22Rv1 (cell line): Measurements from ENCODE around the gene HEYL.

Experiments used
- H3K27ac ChIP-seq: fragments of 450-650 bp; 2 replicates; pipeline ENCODE4 v1.5.1; 2017
- CTCF ChIP-seq: fragments of 450-650 bp; IDR thresholded peaks from 2 replicates; pipeline ENCODE4 v1.5.1; 2017; ENCODE audit warnings: mild to moderate bottlenecking
- ZFX ChIP-seq: fragments of 450-650 bp; IDR thresholded peaks from 2 replicates; pipeline ENCODE4 v1.6.1; 2017; ENCODE audit warnings: antibody characterized with exemption, borderline replicate concordance

Gene HEYL

DNA sequence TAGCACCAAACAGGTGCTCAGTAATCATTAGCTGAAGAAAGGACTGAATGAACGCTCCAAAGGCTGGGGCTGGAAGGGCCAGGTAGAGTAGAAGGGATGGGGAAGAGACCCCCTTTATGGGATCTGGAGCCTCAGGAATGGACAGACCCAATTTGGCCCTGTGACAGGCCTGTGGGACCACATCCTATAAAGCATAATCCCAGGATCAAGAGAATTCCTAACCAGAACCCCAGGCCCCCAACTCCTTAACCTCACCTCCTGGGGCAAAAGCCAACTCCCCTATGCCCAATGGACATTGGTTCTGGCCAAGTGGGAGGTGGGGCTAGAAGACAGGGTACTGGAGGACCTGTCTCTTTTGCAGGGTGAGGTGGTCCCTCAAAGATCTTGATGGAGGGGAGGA, 42.6 kb upstream of the HEYL start:
- no peak overlapping the region for H3K27ac ChIP-seq

GRCh38 chr1:39681294-39681693, 41.9 kb upstream of the HEYL start:
- TF ChIP-seq ZFX = no peak
- no peak for TF ChIP-seq CTCF
- H3K27ac ChIP-seq = no peak overlapping the region

More for the DNA sequence above, 42.6 kb upstream of the HEYL start:
- no peak for TF ChIP-seq ZFX
- no peak for TF ChIP-seq CTCF

GRCh38 chr1:39680751-39681150, 41.3 kb upstream of the HEYL start:
- H3K27ac ChIP-seq = no peak overlapping the region
- TF ChIP-seq CTCF (no peak), ZFX (no peak)

DNA sequence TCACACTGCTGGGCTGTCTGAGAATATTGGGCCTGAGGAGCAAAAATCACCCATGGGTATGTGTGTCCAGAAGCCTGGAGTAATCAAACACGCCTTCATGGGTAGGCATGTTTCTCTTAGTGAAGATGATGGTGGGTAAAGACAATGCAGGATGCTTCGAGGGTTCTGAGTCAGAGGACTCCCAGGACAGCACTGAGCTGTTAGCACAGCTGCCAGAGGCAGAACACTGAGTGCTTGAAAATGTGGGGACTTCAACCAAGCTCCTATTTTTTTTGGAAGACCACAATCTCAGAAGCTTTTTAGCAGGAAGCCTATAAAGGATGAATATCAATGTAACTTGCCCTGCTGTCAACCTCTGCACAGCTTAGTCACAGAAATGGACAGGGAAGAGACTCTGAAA, 40.4 kb upstream of the HEYL start:
- TF ChIP-seq ZFX = no peak
- no peak for TF ChIP-seq CTCF
- H3K27ac ChIP-seq = no peak overlapping the region

DNA sequence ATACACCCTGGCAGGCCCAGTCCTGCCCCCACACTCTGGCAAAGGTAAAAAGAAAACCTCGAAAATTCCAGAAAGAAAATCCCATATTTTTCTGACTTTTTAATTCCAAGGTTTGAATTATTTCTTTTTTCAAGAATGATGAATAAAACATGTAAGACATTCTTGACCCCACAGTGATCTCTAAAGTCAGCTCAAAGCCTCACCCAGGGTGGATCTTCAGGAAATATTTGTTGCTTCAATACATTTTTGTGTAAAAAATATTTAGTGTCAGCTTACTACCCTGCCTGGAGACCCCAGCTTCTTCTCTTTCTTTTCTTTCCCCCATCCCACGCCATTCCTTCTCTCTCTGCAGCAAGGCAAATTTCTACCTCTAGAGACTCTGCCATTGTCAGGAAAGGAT, 39.4 kb upstream of the HEYL start:
- no peak for TF ChIP-seq CTCF
- no peak for TF ChIP-seq ZFX
- no peak overlapping the region for H3K27ac ChIP-seq

DNA sequence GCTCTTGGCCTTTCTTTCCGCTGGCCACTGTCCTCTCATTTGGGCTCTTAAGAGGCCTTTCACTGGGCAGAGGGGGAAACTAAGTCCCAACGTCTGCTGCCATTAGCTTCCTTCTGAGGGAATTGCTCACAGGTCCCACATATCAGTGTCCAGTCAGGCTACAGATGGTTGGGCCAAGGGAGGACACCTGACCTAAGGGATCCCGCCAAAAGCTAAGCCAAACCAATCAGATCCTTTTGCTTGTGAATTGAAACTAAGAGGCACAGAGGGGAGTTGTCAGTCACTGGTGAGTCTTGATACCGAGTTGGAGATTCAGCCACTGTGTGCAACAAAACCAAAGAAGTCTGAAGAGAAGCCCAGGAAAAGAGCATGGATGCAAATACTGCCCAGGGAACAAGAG, 38.2 kb upstream of the HEYL start:
- no peak overlapping the region for H3K27ac ChIP-seq
- no peak for TF ChIP-seq CTCF
- TF ChIP-seq ZFX = no peak

- no peak for TF ChIP-seq CTCF
- no peak for TF ChIP-seq ZFX
Observed at GRCh38 chr1:39676948-39677548, 37.6 kb upstream of the HEYL start.

More at GRCh38 chr1:39676948-39677548, 37.6 kb upstream of the HEYL start:
- H3K27ac ChIP-seq = no peak overlapping the region
